DND-41 (cell line): ENCODE data around the gene PERCC1.

Experiments used
- ATAC-seq: fragments of 200-7000 bp; cut with Tn5 transposase; 3 replicates; pipeline ENCODE4 v1.9.1; 2021; ENCODE audit warnings: low read depth; ENCODE audit not compliant: insufficient read depth
- DNase-seq: peaks from one replicate; pipeline ENCODE4 v3.0.0-alpha.2; 2020
- H2AFZ ChIP-seq: 2 replicates; pipeline ENCODE4 v1.6.0; 2012; ENCODE audit warnings: low read depth, low read length
- H3K27ac ChIP-seq: 2 replicates; pipeline ENCODE4 v1.5.1; 2012; ENCODE audit warnings: low read length, inconsistent platforms
- H3K27me3 ChIP-seq: fragments of 200-600 bp; sonication (generic); 2 replicates; pipeline ENCODE4 v1.6.0; 2012; ENCODE audit warnings: low read length, mild to moderate bottlenecking, inconsistent platforms; ENCODE audit not compliant: insufficient read depth, poor library complexity
- H3K36me3 ChIP-seq: 2 replicates; pipeline ENCODE4 v1.5.1; 2012; ENCODE audit warnings: low read length, inconsistent platforms; ENCODE audit not compliant: insufficient read depth
- H3K4me1 ChIP-seq: 2 replicates; pipeline ENCODE4 v1.5.1; 2012; ENCODE audit warnings: mild to moderate bottlenecking, low read length; ENCODE audit not compliant: insufficient read depth
- H3K4me2 ChIP-seq: 2 replicates; pipeline ENCODE4 v1.6.0; 2012; ENCODE audit warnings: mild to moderate bottlenecking, moderate library complexity, low read length, inconsistent platforms; ENCODE audit not compliant: insufficient read depth
- H3K4me3 ChIP-seq, 2 experiments: fragments of 200-600 bp in 1 of 2; shearing (Covaris generic) in 1 of 2; 2 replicates each; pipeline ENCODE4 v1.5.1; 2012 to 2016; ENCODE audit warnings: inconsistent platforms in 2 of 2, low read length in 2 of 2, mild to moderate bottlenecking in 2 of 2, low read depth in 1 of 2, moderate library complexity in 1 of 2
- H3K79me2 ChIP-seq: 2 replicates; pipeline ENCODE4 v1.6.0; 2012; ENCODE audit warnings: low read length, inconsistent platforms; ENCODE audit not compliant: insufficient read depth
- H3K9ac ChIP-seq: 2 replicates; pipeline ENCODE4 v1.6.0; 2012; ENCODE audit warnings: low read depth, mild to moderate bottlenecking, inconsistent platforms, low read length, moderate library complexity
- H3K9me3 ChIP-seq: 2 replicates; pipeline ENCODE4 v1.5.1; 2012; ENCODE audit warnings: low read length, moderate library complexity, mild to moderate bottlenecking, inconsistent platforms; ENCODE audit not compliant: insufficient read depth, severe bottlenecking
- H4K20me1 ChIP-seq: 2 replicates; pipeline ENCODE4 v1.6.0; 2012; ENCODE audit warnings: low read length; ENCODE audit not compliant: insufficient read depth
- CTCF ChIP-seq: IDR thresholded peaks from 2 replicates; pipeline ENCODE4 v1.5.1; 2012; ENCODE audit warnings: borderline replicate concordance, low read length, moderate library complexity, mild to moderate bottlenecking; ENCODE audit not compliant: poor library complexity, severe bottlenecking; ENCODE audit errors: extremely low read depth
- EZH2 ChIP-seq: IDR thresholded peaks from 3 replicates; pipeline ENCODE4 v1.6.1; 2012; ENCODE audit warnings: borderline replicate concordance, low read depth, mild to moderate bottlenecking, moderate library complexity, low read length, inconsistent platforms; ENCODE audit not compliant: severe bottlenecking

The PERCC1 gene

GRCh38 chr16:1401758-1402154 lies 29.1 kb upstream of the PERCC1 start:
- no peaks in the 10 kb centered on the region for H3K27me3 ChIP-seq
- H3K27ac ChIP-seq = no peak overlapping the region
- no peak overlapping the region for H2AFZ ChIP-seq
- DNase-seq (no peak), ATAC-seq (no peak)
- no peak overlapping the region for H3K4me3 ChIP-seq
- no peaks in the 10 kb centered on the region for H3K4me1 ChIP-seq
- H4K20me1 ChIP-seq = peaks cover 33% of the 10 kb centered on the region
- H3K9me3 ChIP-seq = no peaks in the 10 kb centered on the region
- no peak overlapping the region for H3K4me2 ChIP-seq
- H3K36me3 ChIP-seq = peaks cover 62% of the 10 kb centered on the region
- no peak for TF ChIP-seq CTCF
- TF ChIP-seq EZH2 = no peak
- no peak overlapping the region for H3K9ac ChIP-seq
- peaks cover 35% of the 10 kb centered on the region for H3K79me2 ChIP-seq

- no peak overlapping the region for H3K4me3 ChIP-seq
- no peak for ATAC-seq
- H2AFZ ChIP-seq = no peak overlapping the region
- H3K9me3 ChIP-seq = no peaks in the 10 kb centered on the region
- no peaks in the 10 kb centered on the region for H3K27me3 ChIP-seq
- TF ChIP-seq EZH2 (no peak), CTCF (no peak)
- H4K20me1 ChIP-seq = peaks cover 43% of the 10 kb centered on the region
- H3K27ac ChIP-seq = no peak overlapping the region
- H3K4me2 ChIP-seq = no peak overlapping the region
- peaks cover 6% of the 10 kb centered on the region for H3K4me1 ChIP-seq
- H3K36me3 ChIP-seq = peaks cover 65% of the 10 kb centered on the region
- DNase-seq = no peak
- no peak overlapping the region for H3K9ac ChIP-seq
- H3K79me2 ChIP-seq = peaks cover 47% of the 10 kb centered on the region
Observed at GRCh38 chr16:1403036-1403435, 27.8 kb upstream of the PERCC1 start.

DNA sequence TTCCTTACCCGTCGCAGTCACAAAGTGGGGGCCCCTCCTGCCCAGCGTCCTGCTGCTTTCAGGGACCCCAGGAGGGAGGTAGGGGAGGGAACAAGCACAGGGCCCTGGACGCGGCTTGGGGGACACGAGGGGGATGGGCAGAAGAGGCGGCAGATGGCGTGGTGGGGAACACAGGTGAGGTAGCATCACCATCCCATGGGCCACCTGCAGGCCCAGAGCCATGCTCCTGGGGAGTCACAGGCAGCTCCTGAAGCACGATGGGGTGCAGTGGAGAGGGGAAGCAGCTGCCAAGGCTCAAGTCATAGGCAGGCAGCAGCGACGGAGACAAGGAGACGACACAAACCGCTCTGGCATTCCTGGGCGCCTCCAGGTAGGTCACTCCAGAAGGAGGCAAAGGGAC lies 27.1 kb upstream of the PERCC1 start:
- Histone ChIP-seq H2AFZ (no peak overlapping the region), H4K20me1 (peaks cover 44% of the 10 kb centered on the region)
- ATAC-seq = no peak

More for the DNA sequence above, 27.1 kb upstream of the PERCC1 start:
- Histone ChIP-seq H3K9me3 (no peaks in the 10 kb centered on the region), H3K4me3 (no peak overlapping the region), H3K27ac (no peak overlapping the region), H3K4me1 (peaks cover 11% of the 10 kb centered on the region), H3K9ac (no peak overlapping the region), H3K36me3 (peaks cover 62% of the 10 kb centered on the region), H3K27me3 (no peaks in the 10 kb centered on the region), H3K4me2 (no peak overlapping the region), H3K79me2 (peaks cover 52% of the 10 kb centered on the region)
- TF ChIP-seq CTCF (no peak), EZH2 (no peak)
- no peak for DNase-seq
